ENCODE measurements around the gene KCNC1.

Gene KCNC1

DNA sequence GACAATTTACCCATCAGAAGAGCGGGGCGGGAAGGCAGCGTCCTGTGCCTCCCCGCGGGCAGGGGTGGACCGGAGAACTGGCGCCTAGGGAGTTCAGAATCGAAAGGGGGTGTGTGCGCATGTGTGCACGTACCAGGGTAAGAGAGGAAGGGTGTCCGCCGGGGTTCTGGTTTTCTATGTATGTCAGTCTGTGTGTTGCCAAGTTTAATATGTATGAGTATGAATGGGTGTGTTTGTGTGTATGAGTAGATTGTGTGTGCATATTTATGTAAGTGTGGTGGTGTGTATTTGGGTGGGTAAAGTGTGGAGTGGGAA, 2.0 kb downstream of the KCNC1 start:
- DNase-seq (ENCODE audit: extremely low read depth in 1 of 2, low read depth in 1 of 2), result no peak

- no peak for DNase-seq (ENCODE audit: extremely low read depth in 1 of 2, low read depth in 1 of 2)
These were observed 2.6 kb downstream of the KCNC1 start for GRCh38 chr11:17736930-17737817.

DNA sequence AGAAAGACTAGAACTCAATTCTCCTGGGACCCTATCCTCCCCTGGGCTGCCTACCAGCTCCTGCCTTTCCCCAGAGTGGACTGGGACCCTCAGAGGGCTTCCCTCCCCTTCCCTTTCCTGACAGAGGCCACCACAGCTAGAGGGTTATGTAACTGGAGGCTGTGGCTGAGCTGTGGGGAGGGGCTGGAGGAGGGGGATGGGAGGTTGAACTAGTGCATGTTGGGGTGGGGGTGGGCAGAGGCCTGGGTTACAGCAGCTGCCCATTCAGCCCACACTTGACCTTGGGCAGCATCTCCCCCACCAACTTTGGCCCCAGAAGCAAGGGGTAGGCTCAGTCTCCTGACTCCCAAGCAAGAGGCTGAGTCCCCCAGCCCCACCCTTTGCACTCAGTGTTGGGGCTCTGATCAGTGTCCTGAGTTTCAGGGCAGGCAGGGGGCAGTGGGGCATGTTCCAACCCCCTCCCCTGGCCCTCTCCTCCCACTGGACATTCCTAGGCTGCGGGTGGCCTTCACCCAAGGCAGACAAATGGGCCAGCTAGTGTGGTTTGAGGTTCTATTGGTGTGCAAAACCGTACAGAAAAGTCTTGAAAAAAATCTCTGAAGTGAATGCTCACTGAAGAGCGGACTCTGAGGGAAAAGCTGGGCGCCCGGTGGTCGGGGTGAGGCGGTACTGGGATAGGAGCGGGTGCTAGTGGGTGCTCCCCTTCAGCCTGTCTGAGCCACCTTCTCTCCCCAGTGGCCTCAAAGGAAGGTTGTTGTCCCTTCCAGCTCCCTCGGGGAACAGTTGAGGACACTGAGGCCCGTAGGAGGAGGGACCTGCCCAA, 3.8 kb downstream of the KCNC1 start:
- DNase-seq (ENCODE audit: extremely low read depth in 1 of 2, low read depth in 1 of 2), result no peak

GRCh38 chr11:17739945-17740338, 5.4 kb downstream of the KCNC1 start:
- DNase-seq (ENCODE audit: extremely low read depth in 1 of 2, low read depth in 1 of 2), result no peak

DNA sequence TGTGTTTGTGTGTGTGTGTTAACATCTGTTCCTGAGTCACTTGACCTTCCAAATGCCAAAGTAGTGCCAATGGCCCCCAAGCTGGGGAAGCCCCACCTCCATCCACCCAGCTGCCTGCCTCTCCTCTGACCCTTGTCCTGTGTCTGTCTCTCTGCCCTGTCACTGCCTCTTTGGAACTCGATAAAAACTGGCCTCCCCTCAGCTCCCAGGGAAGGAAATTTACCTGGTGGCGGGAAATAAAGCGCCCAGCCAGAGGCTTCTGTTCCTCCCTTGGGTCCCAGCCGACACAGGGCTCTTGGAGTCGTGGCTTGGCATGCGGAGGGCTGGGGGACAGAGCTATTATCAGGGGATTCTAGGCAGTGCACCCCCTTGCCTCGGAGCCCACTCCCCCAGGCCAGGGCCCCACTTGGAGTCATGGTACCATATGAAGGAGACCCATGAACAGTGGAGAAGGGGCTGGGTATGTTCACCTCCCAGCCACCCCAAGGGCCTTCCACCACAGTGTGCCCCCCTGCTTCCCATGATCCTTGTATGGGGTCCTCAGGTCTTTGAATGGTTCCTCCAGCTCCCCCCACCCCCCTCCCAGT, 6.2 kb downstream of the KCNC1 start:
- no peak for DNase-seq (ENCODE audit: extremely low read depth in 1 of 2, low read depth in 1 of 2)

GRCh38 chr11:17741487-17741886, 6.9 kb downstream of the KCNC1 start:
- no peak for DNase-seq (ENCODE audit: extremely low read depth in 1 of 2, low read depth in 1 of 2)

GRCh38 chr11:17742019-17742418, 7.4 kb downstream of the KCNC1 start:
- no peak for DNase-seq (ENCODE audit: extremely low read depth in 1 of 2, low read depth in 1 of 2)

- no peak for DNase-seq (ENCODE audit: extremely low read depth in 1 of 2, low read depth in 1 of 2)
These were observed 8.6 kb downstream of the KCNC1 start for GRCh38 chr11:17743026-17743807.

DNA sequence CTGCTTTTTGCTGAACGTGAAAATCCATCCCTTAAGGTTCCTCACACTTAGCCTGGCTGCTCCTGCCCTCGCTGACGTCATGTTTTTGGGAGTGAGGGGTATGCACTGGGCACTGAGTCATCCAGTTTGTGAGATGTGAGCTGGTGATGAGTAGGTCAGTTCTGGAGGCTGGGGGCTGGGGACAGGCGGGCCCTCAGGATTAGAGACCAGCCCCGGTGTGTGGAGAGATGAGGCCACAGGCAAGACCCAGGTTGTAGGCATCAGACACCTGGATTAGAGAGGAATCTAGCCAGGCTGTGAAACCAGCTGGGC, 9.2 kb downstream of the KCNC1 start:
- no peak for DNase-seq (ENCODE audit: extremely low read depth in 1 of 2, low read depth in 1 of 2)

DNA sequence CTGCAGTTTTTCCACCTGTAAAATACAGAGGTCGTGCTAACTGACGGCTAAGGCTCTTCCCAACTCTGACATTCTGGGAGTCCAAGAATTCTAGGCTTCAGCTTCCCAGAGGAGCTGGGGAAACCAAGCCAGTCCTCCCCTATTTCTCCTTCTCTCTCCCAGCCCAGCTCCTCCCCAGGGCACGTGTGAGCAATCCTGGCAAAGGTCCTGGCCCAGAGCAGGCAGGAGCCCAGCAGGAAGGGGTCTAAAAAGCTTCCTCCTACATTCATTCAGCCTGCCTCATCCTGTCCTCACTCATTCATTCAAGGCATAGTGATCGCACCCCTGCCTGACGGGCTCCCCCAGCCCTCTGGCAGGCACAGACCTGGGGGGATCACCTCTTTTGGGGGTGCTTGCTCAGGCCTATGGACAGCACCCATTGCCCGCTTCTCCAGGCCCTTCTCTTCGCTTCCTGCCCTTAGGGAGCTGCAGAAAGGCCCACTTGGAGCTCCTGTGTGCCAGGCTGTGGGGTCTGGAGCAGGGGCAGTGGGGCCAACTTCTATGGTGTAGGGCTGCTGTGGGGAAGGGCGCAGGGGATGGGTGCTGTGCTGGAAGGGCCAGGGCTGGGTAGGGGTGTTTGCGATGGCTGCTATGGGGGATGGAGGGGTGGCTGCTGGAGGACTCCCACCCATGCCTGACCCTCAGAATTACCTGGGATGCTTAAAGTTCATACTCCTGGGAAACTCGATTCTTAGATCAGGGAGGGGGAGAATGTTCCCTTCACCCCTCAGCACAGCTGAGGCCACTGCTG, 9.8 kb downstream of the KCNC1 start:
- no peak for DNase-seq (ENCODE audit: extremely low read depth in 1 of 2, low read depth in 1 of 2)

DNA sequence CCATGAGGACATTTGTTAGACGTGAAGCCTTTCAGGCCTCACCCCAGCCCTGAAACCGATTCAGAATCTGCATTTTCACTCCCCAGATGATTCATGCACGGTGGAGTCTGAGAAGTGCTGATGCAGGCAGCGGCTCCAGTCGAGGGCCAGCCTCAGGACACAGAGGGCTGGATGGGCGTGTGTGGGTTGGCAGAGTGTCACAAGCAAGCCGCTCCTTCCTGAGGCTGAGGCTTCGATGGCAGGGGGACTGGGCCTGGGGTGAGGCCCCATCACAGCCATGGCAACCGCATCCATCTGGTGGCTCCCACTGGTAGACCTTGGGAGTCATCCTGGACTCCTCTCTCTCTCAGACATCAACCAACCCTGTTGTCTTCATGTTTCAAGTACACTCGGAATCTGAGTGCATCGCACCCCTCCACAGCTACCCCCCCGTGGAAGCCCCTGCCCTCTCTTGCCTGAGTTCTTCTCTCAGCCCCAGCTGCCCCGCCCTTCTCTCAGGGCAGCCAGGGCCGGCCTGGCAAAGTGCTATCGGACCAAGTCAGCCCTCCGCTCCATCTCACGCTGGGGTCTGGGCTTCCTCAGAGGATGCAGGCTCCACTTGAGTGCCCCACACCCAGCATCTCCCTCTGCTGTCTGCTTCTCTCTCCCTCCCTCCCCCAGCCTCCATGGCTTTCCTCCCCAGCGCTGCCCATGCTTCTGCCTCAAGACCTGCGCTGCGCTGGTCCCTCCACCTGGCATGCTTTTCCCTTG, 10.6 kb downstream of the KCNC1 start:
- no peak for DNase-seq (ENCODE audit: extremely low read depth in 1 of 2, low read depth in 1 of 2)

DNA sequence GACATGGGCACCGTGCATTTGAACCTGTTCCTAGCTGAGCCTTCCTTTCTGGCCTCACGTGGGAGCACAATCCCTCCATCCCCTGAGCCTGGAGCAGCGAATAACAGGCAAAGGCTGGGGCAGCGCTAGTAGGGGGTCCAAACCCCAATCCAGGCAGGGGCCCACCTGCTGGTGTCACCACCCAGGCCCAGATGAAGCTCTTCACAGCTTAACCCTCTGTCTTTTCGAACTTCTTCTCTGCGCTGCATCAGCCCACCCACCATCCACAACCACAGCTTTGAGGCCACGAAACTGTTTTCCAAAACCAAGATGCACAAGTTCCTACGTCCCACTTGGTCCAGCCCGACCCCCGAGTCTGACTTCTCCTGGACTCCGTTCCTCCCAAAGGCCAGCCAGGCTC, 11.5 kb downstream of the KCNC1 start:
- no peak for DNase-seq (ENCODE audit: extremely low read depth in 1 of 2, low read depth in 1 of 2)

GRCh38 chr11:17747131-17747955, 12.8 kb downstream of the KCNC1 start:
- no peak for DNase-seq (ENCODE audit: extremely low read depth in 1 of 2, low read depth in 1 of 2)

- no peak for DNase-seq (ENCODE audit: extremely low read depth in 1 of 2, low read depth in 1 of 2)
These were observed 13.5 kb downstream of the KCNC1 start for GRCh38 chr11:17748044-17748443.

DNA sequence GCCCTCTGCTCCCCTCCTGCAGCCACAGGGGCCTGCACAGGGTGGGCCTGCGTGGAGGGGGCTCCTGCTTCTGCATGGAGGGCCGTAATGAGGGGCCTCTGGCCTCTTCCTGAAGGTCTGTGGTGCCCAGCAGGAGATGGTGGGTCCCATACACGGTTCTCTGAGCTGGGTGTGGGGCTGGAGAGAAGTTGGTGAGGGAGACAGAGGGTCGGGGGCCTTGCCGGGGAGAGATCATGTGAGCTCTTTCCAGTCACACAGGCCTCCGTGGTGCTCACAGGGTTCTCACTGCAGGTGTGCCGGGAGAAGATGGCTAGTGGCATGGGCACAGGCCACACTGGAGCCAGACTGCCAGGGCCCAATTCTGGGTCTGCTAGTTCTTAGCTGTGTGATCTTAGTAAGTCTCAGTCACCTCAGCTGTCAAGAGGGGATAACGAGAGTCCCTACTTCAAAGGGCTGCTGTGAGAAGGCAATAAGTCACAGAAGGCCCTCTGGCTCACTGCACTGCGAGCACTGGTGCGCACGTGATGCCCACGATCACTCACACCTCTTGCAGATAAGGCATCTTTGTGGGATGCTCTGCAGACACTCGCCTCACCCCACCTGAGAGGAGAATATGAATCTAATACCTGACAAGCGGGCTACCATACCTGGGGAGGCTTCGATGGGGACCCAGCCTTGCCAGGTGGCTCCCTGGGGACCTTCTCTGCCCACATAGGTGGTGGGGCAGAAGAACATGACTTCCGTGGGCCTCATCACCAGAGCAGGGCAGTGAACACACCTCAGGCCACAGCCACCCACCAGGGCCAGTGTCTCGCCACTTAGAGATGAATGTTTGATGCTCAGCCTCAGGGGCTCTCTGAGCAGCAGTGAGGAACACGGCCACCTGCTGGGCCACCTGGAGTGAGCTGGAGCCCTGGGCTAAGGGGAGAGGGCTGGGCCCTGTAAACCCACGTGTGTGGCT, 14.5 kb downstream of the KCNC1 start:
- no peak for DNase-seq (ENCODE audit: extremely low read depth in 1 of 2, low read depth in 1 of 2)

- no peak for DNase-seq (ENCODE audit: extremely low read depth in 1 of 2, low read depth in 1 of 2)
These were observed 15.6 kb downstream of the KCNC1 start for GRCh38 chr11:17750013-17750800.

- no peak for DNase-seq (ENCODE audit: extremely low read depth in 1 of 2, low read depth in 1 of 2)
These were observed 16.2 kb downstream of the KCNC1 start for GRCh38 chr11:17750801-17751165.
